Neuron (in vitro differentiated cells): ENCODE measurements around the gene CEMIP.

Source experiments
- H2AFZ ChIP-seq: one replicate; pipeline ENCODE4 v1.6.1; 2013; ENCODE audit warnings: low read depth, mild to moderate bottlenecking, inconsistent platforms, low read length, moderate library complexity
- H3K27me3 ChIP-seq: one replicate; pipeline ENCODE4 v1.6.1; 2013; ENCODE audit warnings: low read length; ENCODE audit not compliant: insufficient read depth
- H3K36me3 ChIP-seq: one replicate; pipeline ENCODE4 v1.6.1; 2013; ENCODE audit warnings: low read length; ENCODE audit not compliant: insufficient read depth
- H3K4me1 ChIP-seq: one replicate; pipeline ENCODE4 v1.6.1; 2013; ENCODE audit warnings: low read length; ENCODE audit not compliant: insufficient read depth
- H3K4me3 ChIP-seq: 2 replicates; pipeline ENCODE4 v1.5.1; 2013; ENCODE audit warnings: mild to moderate bottlenecking, low read length, moderate library complexity
- H3K9me3 ChIP-seq: one replicate; pipeline ENCODE4 v1.6.1; 2013; ENCODE audit warnings: low read length

Gene CEMIP

DNA sequence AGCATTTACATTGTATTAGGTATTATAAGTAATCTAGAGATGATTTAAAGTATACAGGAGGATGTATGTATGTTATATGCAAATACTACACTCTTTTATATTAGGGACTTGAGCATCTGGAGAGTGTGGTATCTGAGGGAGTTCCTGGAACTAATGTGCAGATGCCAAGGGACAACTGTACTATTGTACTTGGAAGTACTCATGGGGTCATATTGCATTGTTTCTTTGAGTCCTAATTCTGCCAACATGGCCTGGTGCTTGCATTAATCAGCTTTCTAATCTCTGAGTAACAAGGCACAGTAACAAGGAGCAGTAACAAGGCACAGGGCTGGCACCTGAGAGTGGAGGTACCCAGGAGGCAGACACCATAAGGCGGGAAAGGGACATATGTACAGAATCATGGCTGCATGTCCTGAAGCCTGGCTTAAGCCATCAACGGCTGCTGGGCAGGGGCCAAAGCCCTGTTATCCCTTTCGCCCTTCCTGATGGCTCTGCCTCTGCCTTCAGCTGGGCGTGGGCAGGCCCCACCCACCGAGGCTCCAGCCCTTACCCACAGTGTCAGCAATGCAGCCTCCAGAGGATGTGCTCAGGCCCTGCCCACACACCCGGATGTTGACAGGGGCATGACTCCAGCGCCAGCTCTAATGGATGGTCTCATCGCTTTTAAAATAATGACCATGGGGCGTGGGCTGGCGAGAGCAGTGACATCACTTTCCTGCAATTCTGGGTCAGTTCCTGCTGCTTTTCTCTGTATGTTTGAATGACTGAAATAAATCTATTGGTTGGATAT is 22.9 kb downstream of the CEMIP start:
- H3K27me3 ChIP-seq: peaks cover 19% of the 10 kb centered on the region
- H3K36me3 ChIP-seq: no peaks in the 10 kb centered on the region
- no peak overlapping the region for H2AFZ ChIP-seq
- H3K4me3 ChIP-seq: no peak overlapping the region
- no peaks in the 10 kb centered on the region for H3K4me1 ChIP-seq
- H3K9me3 ChIP-seq: no peaks in the 10 kb centered on the region

DNA sequence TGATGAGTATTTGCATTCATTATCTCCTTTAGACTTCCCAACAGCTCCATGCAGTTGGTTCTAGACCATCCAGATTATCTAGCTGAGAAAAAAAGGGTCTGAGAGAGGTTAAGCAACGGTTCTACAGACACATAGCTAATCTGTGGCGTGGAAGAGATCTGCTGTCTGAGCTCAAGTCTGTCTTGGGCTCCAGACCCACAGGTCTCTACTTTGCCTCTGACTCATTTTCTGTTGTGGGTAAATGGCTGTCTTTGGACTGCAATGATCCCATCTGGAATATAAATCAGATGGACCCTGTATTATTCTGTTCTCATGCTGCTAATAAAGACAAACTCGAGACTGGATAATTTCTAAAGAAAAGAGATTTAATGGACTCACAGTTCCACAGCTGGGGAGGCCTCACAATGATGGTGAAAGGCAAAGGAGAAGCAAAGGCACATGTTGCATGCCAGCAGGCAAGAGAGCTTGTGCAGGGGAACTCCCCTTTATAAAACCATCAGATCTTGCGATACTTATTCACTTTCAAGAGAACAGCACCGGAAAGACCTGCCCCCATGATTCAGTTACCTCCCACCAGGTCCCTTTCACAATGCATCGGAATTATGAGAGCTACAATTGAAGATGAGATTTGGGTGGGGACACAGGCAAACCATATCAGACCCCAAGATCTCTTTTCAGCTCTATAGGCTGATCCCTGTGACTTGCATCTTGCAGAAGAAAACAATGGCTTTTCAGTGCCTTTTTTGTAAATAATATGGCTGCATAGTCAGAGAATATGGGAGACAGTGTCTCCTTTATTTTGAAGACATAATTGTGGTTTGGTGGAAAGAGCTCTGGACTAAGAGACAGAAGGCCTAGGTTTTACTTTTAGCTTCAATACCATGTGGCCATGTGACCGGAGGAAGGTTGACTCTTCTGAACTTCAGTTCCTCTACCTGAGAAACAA is 24.7 kb downstream of the CEMIP start:
- Histone ChIP-seq H3K36me3 (no peaks in the 10 kb centered on the region), H3K4me1 (no peaks in the 10 kb centered on the region), H3K27me3 (peaks cover 19% of the 10 kb centered on the region), H2AFZ (no peak overlapping the region), H3K9me3 (no peaks in the 10 kb centered on the region), H3K4me3 (no peak overlapping the region)

DNA sequence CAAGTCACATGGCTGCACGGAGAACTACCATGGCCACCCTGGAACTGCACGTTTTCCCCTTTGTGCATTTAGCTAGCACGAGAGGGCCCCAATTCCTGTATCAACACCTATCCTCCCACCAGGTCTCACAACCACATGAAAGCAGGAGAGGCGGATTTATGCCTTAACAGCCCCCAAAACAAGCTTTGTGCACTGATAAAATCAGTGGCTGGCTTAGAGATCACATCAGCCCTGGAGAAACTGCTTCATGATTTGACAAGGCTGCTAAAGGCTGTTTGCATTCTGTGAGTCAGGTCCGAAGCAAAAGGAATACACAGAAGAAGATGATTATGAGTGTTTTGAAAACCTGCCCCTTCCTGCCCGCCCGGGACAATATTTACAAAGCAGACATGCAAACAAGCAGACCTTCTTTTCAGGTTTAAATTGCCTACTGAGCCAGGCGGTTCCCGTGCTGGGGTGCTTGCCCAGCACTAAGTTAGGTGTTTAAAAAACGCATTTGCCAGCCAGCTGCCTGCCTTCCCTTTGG is 25.9 kb downstream of the CEMIP start:
- Histone ChIP-seq H3K36me3 (no peaks in the 10 kb centered on the region), H2AFZ (no peak overlapping the region), H3K9me3 (no peaks in the 10 kb centered on the region), H3K4me1 (no peaks in the 10 kb centered on the region), H3K27me3 (peaks cover 24% of the 10 kb centered on the region), H3K4me3 (no peak overlapping the region)

DNA sequence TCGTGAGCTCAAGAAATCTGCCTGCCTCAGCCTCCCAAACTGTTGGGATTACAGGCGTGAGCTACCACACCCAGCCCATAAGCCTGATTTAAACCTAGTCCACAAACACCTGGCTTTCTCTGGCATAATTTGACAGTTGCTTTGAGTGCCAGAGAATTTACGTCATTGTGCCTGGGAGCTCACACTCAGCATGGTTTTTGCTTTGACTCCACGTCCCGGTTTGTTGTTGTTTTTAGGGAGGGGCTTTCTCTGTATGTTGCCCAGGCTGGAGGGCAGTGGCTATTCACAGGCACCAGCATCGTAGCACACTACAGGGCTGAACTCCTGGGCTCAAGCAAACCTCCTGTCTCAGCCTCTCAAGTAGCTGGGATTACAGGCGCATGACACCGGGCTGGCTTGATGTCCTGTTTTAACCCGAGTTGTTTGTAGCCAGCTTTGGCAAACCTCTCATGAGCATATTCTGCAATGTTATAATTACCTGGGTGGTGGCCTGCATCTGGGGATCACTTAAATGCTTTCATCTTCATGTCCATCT is 32.7 kb downstream of the CEMIP start:
- no peaks in the 10 kb centered on the region for H3K9me3 ChIP-seq
- H3K4me1 ChIP-seq: no peaks in the 10 kb centered on the region
- no peak overlapping the region for H3K4me3 ChIP-seq
- H3K36me3 ChIP-seq: no peaks in the 10 kb centered on the region
- H3K27me3 ChIP-seq: peaks cover 10% of the 10 kb centered on the region
- no peak overlapping the region for H2AFZ ChIP-seq

DNA sequence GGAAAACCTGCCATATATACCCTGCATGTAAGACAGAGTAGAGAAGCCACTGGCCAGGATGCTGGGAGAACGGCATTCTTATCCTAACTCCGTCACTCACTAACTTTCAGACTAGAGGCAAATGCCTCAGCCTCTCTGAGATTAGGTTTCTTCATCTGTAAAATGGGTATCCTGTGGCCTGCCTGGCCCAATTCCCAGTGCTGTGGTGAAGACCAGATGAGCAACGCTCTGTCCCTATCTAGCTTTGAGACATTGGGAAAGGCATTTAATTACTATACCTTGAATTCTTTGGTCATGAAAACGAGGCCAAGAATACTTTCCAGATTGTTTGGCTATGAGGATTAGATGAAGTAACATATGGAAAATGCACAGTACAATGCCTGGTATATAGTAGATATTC is 35.9 kb downstream of the CEMIP start:
- Histone ChIP-seq H2AFZ (no peak overlapping the region), H3K36me3 (no peaks in the 10 kb centered on the region)

DNA sequence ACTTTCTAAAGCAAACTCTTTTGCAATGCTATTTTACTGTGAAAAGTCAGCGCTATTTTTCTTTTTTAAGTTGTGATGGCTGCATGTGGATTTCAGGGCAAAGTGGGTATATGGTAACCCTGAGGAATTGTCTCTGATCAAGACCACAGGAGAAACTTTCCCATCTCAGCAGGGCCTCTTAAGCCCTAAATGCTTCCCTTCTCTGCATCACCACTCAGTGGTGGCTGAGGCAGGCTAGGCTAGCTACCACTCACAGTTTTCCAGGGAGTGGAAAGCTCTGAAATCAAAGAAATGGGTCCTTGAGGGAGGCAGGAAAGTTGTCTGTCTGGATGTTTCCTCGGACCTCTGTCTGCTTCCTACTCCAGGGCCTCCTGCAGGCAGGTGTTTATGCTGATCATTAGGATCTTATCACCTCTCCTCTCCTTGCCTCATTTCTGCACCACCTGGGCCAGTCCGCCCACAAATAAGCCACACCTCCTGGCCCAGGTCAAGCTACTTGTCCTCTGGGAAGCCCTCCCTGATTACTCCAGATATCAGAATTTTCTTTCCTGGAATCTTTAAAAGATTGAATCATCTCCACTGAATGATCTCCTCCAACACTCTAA is 37.0 kb downstream of the CEMIP start:
- no peaks in the 10 kb centered on the region for H3K4me1 ChIP-seq
- H3K4me3 ChIP-seq: no peak overlapping the region
- H2AFZ ChIP-seq: no peak overlapping the region
- no peaks in the 10 kb centered on the region for H3K9me3 ChIP-seq
- H3K27me3 ChIP-seq: peaks cover 6% of the 10 kb centered on the region
- H3K36me3 ChIP-seq: no peaks in the 10 kb centered on the region

More for the DNA sequence above, 35.9 kb downstream of the CEMIP start:
- no peak overlapping the region for H3K4me3 ChIP-seq
- H3K27me3 ChIP-seq: peaks cover 6% of the 10 kb centered on the region
- H3K9me3 ChIP-seq: no peaks in the 10 kb centered on the region
- H3K4me1 ChIP-seq: no peaks in the 10 kb centered on the region

DNA sequence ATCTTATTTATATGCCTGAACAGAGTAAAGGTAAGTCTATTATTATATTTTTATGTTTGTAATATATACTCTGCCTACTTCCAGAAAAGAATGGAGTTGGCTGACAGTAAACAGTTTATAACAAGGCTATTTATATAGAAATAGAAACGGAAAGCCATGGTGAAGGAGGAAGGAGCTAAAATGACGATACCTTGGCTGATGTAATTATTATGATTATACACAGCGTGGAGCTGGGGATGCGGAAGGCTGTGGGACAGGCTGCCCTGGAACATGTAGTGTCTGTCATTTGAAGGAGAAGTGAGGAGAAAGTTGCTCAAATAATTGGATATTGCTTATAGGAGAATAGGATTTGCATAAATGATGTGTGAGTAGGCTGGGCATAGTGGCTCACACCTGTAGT is 37.8 kb downstream of the CEMIP start:
- no peaks in the 10 kb centered on the region for H3K9me3 ChIP-seq
- H3K36me3 ChIP-seq: no peaks in the 10 kb centered on the region
- peaks cover 6% of the 10 kb centered on the region for H3K27me3 ChIP-seq
- no peak overlapping the region for H2AFZ ChIP-seq
- no peaks in the 10 kb centered on the region for H3K4me1 ChIP-seq
- no peak overlapping the region for H3K4me3 ChIP-seq

DNA sequence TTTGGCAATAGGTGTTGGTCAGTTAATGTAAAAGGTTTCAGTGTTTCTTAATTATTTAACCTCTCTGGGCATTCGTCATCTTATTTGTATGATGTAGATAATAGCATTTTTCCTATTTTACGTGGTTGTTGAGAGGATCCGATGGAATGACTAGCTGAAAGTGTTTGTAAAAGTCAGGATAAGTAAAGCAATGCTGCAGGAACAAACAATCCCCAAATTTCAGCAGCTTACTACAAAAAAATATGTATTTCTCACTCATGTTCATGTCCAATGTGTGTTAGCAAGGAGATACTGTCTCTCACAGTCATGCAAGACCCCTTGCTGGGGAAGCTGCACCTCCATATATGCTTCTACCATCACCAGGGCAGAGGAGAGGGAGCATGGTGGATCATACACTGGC is 38.7 kb downstream of the CEMIP start:
- H2AFZ ChIP-seq: no peak overlapping the region
- H3K9me3 ChIP-seq: no peaks in the 10 kb centered on the region
- H3K27me3 ChIP-seq: peaks cover 6% of the 10 kb centered on the region
- H3K4me1 ChIP-seq: no peaks in the 10 kb centered on the region
- H3K4me3 ChIP-seq: no peak overlapping the region
- H3K36me3 ChIP-seq: no peaks in the 10 kb centered on the region

DNA sequence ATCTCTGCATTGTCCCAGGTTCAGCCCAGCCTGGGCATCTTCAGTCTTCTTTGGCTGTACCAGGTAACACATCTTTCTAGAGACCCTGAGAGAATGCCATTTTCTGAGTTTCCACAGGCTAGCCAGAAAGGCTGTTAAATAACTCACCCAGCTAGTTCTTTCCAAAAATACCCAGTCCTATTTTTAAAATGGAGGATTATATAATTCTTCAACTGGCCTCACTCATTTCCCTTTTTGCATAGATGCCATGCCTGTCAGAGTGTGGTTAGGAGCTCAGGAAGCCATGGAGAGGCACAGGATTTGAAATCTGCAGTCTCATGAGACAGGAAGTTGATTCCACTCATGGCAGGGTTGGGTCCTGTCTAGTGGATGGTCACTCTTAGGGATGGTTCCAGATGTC is 39.8 kb downstream of the CEMIP start:
- no peaks in the 10 kb centered on the region for H3K36me3 ChIP-seq
- no peak overlapping the region for H3K4me3 ChIP-seq
- no peak overlapping the region for H2AFZ ChIP-seq
- peaks cover 6% of the 10 kb centered on the region for H3K27me3 ChIP-seq
- no peaks in the 10 kb centered on the region for H3K9me3 ChIP-seq
- no peaks in the 10 kb centered on the region for H3K4me1 ChIP-seq

DNA sequence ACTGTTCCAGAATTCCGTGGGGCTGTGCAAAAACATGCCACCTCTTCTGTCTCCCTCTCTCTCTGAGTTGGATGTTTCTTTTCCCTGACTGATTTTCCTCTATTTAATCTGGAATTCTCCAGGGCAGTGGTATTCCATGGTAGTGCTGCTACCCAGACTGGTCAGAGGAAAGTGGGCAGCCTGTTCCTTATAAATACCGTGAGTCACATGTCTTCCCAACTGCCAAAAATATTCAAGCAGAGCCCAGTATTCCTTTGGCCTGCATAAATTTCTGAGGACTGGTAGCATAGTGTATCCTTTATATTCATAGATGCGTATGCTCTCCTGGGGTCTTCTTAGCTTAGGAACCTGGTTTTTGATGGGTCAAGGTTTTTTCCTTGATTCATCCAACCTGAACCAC is 40.9 kb downstream of the CEMIP start:
- Histone ChIP-seq H3K9me3 (no peaks in the 10 kb centered on the region), H3K4me3 (no peak overlapping the region), H3K4me1 (no peaks in the 10 kb centered on the region), H3K27me3 (peaks cover 6% of the 10 kb centered on the region), H3K36me3 (no peaks in the 10 kb centered on the region), H2AFZ (no peak overlapping the region)

DNA sequence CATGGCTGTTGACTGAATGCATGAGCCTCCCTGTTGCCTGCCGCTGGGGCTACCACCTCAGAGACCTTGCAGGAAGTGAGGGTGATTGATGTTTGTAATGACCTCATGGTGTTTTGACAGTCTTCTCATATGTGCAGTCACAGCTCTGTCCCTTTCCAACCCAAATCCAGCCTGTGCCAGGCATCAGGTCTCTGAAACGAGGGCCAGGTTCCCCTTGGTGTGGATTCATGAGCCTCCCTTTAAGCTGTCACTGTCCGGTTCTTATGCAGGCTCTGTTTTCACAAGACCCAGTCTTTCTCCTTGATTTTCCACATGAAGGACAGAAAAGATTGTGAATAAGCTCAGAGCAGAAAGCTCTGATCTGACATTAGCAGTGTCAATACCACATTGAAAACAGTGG is 43.1 kb downstream of the CEMIP start:
- H3K27me3 ChIP-seq: peaks cover 3% of the 10 kb centered on the region
- H3K9me3 ChIP-seq: no peaks in the 10 kb centered on the region

DNA sequence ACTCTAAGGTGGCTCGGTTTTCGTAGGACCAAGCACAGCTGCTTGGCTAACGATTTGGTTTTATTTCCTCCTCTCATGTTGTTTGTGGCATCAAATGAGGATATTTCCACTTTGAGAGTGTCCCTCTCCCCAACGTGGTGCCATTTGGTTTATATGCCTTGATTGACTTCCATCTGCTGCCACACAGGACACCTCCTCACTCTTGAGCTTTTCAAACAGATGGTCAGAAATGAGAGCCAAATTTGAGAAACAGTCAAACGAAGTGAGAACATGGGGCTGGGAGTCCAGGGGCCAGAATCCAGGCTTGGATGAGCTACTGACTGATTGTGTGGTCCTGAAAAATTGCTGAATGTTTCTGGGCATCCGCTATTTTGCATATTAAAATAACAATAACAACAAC is 43.5 kb downstream of the CEMIP start:
- Histone ChIP-seq H3K4me3 (no peak overlapping the region), H3K36me3 (no peaks in the 10 kb centered on the region), H2AFZ (no peak overlapping the region), H3K9me3 (no peaks in the 10 kb centered on the region), H3K4me1 (peaks cover 3% of the 10 kb centered on the region), H3K27me3 (peaks cover 3% of the 10 kb centered on the region)

More for the DNA sequence above, 43.1 kb downstream of the CEMIP start:
- no peaks in the 10 kb centered on the region for H3K36me3 ChIP-seq
- H2AFZ ChIP-seq: no peak overlapping the region
- H3K4me1 ChIP-seq: peaks cover 3% of the 10 kb centered on the region
- H3K4me3 ChIP-seq: no peak overlapping the region
